GF-D8 (cell line): ENCODE results near the gene PANK4.

ENCODE experiments used
- DNase-seq: peaks from one replicate; lab custom pipeline; 2025; lab: John Stamatoyannopoulos, UW

The PANK4 gene

DNA sequence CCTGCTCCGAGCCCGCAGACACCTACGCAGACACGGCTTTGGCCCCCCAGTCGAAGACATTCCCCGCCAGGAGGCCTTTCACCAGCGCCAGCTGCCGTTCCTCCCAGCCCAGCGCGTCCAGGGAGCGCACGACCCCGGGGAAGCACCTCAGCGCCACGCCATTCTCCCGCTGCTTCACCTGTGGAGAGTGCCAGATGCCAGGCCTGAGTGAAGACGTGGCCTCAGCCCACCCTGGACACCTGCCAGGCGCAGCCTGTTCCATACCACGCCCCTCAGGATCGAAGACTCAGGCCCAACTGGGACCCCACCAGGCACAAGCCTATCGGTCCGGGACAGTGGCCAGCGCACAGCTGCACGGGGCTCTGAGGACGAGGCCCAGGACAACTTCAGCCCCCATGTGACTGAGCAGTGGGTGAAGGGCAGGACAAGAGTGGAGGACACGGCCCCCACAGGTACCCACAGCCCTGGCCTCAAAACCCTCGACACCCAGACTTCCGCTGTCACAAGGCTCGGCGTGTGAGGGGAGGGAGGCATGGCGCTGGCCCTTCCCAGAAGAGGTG, 13.5 kb downstream of the PANK4 start:
- DNase-seq: no peak

- DNase-seq: no peak
Observed at GRCh38 chr1:2510366-2511155, 15.8 kb downstream of the PANK4 start.

DNA sequence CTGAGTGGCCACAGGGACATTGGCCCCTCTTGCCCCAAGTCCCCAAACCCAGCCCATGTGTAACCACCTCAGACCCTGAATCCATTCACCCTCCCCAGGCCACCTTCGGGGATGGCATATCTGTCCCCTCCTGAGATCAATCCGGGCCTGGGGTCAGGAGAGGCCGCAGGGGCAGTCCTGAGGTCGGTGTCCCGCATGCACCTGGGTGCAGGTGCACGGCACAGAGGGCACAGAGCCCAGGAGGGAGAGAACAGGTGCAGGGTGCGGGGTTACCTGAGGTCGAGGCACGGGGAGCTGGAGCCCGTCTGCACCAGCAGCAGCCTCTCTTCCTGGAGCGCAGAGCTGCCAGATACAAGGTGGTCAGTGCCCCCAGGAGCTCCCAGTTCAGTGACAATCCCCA, 16.8 kb downstream of the PANK4 start:
- no peak for DNase-seq

- no peak for DNase-seq
Observed at GRCh38 chr1:2508751-2509150, 17.6 kb downstream of the PANK4 start.

- DNase-seq: no peak
Observed at GRCh38 chr1:2508180-2508579, 18.2 kb downstream of the PANK4 start.

DNA sequence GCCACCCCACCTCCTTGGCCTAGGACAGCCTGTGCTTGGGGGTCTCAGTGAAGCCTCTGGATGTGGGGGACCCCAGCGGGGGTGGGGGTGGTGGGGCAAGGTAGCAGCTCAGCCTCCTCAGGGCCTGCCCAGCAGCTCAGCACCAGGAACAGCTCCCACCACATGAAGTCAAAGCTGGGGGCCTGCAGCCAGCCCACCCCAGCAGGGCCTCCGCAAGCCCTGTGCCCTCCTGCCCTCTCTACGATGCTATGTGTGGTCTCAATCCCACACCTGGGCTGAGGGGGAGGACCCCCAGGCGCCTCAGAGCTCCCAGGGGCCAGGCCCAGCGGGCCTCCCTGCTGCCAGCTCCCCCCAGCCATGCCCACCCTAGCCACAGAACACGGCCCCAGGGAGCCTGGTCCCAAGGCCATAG, 18.6 kb downstream of the PANK4 start:
- no peak for DNase-seq

GRCh38 chr1:2506901-2507565, 19.4 kb downstream of the PANK4 start:
- DNase-seq: no peak

DNA sequence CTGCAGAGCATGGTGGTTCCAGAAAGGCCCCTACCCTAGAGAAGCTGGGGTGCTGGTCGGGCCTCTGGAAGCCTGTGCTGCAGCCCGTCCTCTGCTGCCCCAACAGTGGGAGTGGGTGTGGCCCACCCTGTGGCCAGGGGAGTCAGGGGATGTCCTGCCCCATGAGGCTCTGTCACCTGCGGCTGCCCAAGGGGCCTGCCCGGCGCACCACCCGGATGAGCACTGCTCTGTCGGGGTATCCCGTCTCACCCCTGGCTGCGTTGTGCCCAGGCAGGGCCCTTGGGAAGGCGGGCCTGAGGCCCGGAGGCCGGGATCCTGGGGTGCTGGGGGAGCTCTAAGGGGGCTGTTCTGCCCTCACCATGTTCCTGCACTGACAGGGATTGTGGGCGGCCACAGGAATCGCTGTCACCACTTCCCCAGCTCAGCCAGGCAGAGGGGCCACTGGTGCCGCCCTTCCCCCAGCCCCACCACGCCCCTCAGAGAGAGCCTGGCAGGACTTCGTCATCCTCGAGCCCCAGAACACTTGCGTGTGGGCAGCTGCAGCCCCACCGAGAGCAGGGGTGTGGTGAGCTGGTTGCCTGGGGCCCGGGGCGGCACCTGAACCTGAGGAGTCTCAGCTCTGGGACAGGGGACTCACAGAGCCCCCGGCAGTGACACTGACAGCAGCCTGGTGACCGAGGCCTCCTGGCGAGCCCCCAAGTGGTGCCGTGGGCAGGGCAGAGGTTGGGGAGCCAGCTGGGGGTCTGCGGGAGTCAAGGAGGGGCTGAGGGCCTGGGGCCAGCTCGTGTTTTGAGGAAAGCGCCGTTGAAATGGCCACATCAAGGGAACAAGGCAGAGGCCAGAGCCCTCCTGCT, 20.2 kb downstream of the PANK4 start:
- no peak for DNase-seq

DNA sequence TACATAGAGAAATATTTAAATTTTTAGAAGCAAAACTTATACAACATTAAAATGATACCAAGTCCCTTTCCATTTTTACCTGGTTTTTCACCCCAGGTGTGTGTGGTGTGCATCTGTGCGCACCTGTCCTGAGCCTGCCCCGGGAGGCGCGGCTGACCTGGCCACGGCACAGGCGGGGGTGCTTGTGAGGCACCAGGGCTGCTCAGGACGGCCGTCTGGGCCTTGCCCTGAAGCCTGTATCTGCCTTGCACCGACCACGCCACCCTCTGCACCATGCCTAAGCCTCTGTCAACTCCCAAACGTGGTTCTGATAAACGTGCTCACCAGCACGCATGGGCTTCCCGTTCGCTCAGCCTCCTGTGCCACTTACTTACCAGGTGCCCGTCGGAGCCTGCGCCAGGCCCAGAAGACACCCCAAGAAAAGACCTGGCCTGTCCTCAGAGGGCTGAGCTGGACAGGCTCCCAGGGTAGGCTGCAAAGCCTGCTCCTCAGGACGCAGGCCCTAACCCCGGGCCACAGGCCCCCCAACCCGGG, 20.9 kb downstream of the PANK4 start:
- no peak for DNase-seq

DNA sequence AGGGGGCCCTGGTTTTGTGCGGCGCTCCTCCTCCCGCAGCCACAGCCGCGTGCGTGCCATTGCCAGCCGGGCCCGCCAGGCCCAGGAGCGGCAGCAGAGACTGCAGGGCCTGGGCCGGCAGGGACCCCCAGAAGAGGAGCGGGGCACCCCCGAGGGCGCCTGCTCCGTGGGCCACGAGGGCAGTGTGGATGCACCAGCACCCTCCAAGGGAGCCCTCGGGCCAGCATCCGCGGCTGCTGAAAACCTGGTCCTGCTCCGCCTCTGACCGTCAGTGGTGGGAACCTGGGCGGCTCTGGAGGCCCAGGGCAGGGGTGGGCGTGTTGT, 21.5 kb downstream of the PANK4 start:
- DNase-seq: no peak

DNA sequence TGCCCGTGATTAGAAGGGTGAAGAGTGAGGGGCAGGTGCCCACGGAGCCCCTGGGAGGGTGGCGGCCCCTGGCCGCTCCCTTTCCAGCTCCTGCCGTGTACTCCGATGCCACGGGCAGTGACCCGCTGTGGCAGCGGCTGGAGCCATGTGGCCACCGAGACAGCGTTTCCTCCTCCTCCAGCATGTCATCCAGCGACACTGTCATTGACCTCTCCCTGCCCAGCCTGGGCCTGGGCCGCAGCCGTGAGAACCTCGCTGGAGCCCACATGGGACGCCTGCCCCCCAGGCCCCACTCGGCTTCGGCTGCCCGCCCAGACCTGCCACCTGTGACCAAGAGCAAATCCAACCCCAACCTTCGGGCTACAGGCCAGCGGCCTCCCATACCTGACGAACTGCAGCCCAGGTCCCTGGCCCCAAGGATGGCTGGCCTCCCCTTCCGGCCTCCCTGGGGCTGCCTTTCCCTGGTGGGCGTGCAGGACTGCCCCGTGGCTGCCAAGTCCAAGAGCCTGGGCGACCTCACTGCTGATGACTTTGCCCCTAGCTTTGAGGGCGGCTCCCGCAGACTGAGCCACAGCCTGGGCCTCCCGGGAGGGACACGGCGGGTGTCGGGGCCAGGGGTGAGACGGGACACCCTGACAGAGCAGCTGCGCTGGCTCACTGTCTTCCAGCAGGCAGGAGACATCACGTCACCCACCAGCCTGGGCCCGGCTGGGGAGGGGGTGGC, 22.0 kb downstream of the PANK4 start:
- DNase-seq: no peak

DNA sequence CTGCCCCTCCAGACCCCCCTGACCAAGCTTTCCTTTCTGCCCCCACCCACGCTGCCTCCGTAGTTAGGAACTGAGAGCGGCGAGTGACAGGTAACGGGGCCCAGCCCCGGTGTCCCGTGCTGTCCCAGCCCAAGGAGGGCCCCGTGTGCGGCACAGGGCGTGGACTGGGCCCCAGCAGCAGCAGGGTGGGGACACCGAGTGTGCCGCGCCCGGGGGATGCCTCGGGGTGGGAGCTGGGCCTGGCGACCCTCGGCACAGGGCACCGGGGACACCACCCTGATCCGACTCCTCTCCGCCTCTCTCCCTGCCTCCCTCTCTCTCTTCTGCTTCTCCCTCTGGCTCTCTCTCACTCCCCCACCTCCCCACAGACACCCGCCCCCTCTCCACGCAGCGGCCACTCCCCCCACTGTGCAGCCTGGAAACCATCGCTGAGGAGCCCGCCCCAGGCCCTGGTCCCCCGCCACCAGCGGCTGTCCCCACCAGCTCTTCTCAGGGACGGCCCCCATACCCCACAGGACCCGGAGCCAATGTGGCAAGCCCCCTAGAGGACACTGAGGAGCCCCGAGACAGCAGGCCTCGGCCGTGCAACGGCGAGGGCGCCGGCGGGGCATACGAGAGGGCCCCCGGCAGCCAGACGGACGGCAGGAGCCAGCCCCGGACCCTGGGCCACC, 22.7 kb downstream of the PANK4 start:
- DNase-seq: no peak

DNA sequence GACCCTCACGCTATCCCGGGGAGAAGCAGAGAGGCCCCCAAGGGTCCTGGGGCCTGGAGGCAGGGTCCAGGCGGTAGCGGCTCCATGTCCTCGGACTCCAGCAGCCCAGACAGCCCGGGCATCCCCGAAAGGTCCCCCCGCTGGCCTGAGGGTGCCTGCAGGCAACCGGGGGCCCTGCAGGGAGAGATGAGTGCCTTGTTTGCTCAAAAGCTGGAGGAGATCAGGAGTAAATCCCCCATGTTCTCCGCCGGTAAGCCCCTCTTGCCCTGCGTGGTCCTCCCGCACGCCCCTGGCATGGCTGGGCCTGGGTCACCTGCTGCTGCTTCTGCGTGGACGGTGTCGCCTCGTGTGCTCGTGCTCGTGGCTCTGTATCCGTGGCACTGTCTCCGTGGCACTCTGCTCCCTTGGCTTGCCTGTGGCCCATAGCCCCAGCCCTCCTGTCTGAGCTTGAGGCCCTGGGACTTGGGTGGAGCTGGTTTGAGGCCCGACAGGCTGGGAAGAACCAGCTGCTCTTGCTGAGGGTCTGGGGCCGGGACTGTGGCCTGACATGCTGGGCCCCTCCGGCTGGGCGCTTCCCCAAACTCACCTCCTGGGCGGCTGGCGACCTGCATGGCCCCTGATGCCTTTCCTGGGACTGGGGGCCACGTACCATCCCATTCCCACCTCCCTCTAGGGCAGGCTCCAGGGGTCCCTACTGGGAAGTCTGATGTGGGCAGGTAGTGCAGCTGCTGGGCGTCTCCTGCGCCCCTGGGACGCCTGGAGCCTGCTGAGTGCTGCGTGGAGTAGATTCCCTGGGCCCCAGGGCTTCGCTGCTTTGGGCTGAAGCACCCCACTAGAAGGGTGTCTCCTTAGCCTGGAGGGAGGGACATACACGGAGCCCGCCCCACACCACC, 23.5 kb downstream of the PANK4 start:
- no peak for DNase-seq

- no peak for DNase-seq
Observed at GRCh38 chr1:2502210-2502609, 24.2 kb downstream of the PANK4 start.

DNA sequence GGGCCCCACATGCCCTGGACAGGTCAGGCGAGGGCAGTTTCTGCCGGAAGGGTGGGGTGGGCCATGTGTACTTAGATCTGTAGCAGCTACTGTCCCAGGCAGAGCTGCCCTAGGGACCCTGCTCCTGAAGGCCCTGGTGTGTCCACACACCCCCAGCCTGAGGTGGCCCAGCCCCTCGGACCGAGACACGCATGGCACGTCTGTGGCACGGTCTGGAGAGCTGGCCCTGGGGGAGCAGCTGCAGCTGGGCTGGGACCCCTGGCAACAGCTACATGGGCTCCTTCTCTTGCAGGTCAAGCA, 24.6 kb downstream of the PANK4 start:
- DNase-seq: no peak

DNA sequence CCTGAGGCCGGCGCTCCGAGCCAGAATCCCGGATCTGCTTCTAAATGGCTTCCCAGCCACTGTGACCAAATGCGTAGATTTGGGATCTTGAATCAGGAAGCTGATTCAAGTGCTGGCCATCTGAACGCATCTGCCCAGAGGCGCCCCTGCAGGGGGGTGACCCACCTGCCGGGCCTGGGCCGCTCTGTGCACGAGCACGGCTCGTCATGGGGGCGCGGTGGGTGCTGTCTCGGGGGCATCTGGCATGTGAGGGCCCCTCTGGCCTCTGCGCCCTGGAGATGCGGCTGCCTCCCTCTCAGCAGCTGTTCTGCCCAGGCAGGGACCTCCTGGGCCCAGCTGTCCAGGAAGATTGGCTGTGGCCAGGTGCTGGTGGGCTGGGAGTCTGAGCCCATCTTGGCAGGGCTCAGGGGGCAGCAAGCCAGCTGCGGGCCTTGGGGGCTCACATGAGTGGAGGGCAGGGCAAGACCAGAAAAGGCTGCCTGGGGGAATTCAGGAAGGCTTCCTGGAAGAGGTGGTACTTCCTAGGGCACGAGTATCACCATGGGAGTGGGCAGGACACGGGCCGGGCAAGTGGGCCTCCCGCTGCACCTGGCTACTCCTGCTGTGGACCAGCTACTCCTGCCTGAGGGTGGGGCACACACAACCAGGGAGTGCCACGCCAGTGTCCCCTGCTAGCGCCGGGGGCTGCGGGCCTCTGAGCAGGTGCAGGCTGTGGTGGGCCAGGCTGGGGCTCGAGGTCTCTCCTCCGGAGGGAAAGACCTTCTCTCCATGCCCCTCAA, 25.2 kb downstream of the PANK4 start:
- no peak for DNase-seq

GRCh38 chr1:2499986-2500596, 26.3 kb downstream of the PANK4 start:
- DNase-seq: no peak

GRCh38 chr1:2499260-2499659, 27.1 kb downstream of the PANK4 start:
- DNase-seq: no peak

DNA sequence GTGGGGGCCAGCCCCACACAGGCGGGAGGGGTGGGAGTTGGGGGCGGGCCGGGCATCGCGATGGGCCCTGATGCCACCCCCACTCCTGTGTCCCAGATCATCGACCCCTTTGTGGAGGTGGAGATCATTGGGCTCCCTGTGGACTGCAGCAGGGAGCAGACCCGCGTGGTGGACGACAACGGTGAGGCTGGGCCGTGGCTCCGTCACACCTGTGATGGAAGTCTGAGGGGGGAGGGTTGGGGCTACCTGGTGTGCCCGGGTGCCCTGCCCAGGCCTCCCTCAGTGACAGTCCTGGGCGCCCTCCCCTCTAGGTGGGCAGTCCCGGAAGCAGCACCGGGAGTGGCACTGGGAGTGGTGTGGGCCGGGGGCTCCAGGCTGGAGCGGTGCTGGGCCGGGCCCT, 27.7 kb downstream of the PANK4 start:
- no peak for DNase-seq
